Effector CD8-positive, alpha-beta T cell (primary cell): ENCODE data around the gene TEX19.

ENCODE experiments used
- DNase-seq: peaks from one replicate; lab custom pipeline; 2025; lab: John Stamatoyannopoulos, UW
- total RNA-seq, 4 experiments: gene quantifications; one replicate each; lab custom pipeline; 2026; lab: John Stamatoyannopoulos, UW

TEX19 gene, protein sequence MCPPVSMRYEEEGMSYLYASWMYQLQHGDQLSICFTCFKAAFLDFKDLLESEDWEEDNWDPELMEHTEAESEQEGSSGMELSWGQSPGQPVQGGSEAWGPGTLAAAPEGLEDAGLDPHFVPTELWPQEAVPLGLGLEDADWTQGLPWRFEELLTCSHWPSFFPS
- 0 to 1.2 (median 0.09) reads per million in 4 experiments for total RNA-seq

DNA sequence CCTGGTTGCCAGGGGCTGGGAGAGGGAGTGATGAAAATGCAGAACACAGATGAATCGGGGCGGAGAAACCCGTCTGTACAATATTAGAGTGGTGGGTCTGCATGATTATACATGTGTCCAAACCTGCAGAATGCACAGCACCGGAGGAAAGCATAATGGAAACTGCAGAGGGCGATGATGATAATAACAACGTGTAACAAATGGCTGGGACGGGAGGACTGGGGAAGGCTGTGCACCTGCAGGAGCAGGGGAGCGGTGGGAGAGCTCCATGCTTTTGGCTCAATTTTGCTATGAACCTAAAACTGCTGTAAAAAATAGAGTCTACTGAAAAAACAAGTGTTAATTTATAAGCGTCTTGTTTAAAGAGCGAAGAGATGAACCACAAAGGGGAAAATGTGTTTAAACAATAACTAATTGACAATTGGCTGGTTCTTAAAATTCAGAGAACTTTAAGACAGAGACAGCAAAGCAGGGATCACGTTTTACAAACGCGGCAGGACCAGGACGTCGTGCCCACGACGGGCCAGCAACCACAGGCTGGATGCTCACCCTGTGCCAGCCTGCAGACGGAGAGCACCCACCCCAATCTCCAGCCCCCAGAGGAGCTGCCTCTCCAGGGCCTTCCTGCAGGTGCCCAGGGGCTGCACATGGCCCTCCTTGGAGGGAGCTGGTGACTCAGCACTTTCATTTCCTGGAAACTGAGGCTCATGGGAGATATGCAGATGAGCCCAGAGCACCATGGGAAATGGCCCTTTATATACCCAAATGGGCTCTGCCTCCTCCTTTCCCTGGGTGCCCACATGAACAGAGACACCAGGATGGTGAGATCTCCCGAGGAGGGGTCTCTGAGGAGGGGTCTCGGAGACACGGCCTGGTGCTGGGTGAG is at the start of gene TEX19:
TSS of gene TEX19 (plus strand) at position 783 of the 886 bp plus-strand sequence. CDS start 2,904 bp downstream, outside the sequence.
- DNase-seq: no peak

DNA sequence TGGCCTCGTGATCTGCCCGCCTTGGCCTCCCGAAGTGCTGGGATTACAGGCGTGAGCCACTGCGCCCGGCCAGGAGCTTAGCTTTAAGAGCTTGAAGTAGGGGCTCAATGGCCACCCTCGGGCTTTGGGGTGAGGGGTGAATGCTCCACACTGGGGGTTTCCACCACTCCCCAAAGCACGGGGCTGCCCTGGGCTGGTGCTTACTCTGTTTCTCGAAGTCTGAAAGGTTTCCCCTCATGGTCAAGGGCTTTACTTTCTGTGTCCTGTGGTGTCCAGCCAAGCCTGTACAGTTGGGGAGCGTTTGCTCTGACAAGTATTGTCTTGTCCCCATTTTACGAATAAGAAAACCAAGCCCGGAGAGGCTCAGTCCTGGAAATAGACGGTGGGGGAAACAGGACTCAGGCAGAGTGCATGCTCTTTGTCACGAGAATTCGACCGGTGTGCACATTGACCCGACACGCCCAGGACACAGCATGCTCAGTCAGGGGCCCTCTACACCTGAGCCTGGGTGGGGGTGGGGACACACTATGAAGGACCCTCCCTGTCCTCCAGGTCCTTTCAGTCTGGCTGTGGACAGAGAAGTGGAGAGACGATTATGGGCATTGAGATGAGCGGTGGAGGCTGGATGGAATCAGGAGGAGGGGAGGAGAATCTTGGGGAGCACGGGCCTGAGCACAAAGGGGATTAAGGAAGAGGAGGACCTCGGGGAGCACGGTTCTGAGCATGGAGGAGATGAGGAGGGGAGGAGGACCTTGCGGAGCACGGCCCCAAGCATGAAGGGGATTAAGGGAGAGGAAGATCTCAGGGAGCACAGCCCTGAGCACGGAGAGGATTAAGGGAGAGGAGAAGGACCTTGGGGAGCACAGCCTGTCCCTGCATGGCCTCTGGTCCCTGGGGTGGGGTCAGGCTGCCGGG is 49.1 kb upstream of the TEX19 start:
- DNase-seq: no peak

DNA sequence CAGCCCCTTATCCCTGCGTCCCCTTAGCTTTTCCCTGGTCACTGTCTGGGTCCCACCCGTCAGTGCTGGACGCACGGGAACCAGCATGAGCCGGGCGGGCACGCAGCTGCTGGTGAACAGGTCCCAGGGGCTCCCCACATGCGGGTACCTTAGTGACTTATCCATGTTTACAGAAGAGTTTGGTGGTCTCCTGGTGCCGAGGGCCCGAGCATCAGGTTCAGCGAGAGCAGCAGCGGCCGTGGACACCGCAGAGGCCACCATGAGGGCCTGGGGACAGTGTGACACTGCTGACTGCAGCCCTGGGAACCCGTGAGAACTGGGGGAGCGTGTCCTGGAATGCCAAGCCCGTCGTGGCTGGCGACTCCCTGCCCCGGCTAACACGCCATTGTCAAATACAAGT is 48.2 kb upstream of the TEX19 start:
- no peak for DNase-seq

GRCh38 chr17:82311971-82312370 is 47.1 kb upstream of the TEX19 start:
- DNase-seq: no peak

DNA sequence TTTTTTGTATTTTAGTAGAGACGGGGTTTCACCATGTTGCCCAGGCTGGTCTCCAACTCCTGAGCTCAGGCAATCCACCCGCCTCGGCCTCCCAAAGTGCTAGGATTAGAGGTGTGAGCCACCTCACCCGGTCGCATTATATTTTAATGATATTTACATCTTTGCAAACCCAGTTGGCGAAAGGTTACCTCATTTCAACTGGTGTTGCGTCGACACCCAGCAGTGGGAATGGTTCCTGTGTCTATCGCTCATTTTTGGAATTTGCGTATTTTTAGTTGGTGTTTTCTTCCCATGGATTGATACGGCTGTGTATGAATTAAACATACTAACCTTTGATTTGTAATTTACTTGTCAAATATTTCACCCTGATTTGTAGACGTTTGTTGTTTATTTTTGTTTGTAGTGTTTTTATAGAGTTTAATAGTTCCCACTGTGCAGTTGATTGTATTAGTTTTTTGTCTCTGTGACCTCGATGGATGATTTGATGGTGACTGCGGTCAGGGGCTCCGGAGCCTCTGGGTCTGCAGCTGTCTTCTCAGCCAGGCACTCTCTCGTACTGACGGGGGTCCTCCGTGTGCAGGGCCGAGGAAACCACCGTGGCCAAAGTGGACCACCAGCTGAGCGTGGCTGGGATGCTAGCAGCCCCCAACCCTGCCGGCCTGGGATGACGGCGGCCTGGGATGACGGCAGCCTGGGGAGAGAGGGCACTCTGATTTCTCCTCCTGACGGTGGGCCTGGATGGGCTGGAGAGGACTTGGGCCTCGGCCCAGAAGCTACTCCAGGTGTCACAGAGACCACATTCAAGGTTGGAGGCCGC is 45.6 kb upstream of the TEX19 start:
- DNase-seq: no peak

GRCh38 chr17:82314012-82314726 is 44.9 kb upstream of the TEX19 start:
- DNase-seq: no peak

GRCh38 chr17:82314727-82315605 is 44.1 kb upstream of the TEX19 start:
- DNase-seq: no peak

DNA sequence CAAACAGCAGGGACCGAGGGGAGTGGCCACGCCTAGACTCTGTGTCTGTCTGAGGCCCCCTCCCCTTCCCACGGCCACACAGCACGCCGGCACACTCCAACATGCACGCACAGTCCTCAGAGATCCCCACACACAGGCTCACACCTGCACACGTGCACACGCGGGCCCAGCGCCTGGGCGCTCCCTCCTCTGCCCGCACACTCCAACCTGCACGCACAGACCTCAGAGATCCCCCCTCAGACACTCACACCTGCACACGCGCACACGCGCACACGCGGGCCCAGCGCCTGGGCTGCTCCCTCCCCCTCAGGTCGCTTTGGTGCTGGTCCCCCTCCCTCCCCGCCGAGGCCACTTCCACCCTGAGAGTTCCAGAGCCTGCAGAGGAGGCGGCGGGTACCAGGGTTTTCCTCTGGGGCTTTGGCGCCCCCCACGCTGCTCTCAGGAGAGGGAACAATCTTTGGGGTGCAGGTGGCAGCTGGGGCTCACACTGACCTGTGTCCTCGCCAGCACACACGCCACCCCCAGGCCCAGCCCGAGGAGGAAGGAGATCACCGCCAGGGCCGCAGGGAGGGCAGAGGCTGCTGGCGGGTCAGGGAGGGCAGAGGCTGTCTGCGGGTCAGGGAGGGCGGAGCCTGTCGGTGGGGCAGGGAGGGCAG is 43.2 kb upstream of the TEX19 start:
- peak; percentile 36 for DNase-seq

GRCh38 chr17:82316651-82317393 is 42.2 kb upstream of the TEX19 start:
- no peak for DNase-seq

- peak; percentile 53 for DNase-seq
Measured at GRCh38 chr17:82317394-82318168, 41.5 kb upstream of the TEX19 start, which contains the start of gene CD7. Gene CD7 (minus strand): TSS chr17:82317608. CDS start chr17:82317495, 113 bp downstream.

DNA sequence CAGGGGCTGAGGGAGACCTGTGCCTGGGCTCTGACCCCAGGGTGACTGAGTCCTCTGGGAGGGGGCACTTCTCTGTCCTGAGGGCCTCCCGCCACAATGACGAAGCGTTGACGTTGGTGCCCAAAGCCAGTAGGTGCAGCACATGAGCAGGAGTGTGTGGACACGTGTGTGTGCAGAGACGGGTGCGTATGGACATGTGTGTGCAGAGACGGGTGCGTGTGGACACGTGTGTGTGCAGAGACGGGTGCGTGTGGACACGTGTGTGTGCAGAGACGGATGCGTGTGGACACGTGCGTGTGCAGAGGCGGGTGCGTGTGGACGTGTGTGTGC is 40.9 kb upstream of the TEX19 start:
- no peak for DNase-seq

GRCh38 chr17:82318772-82319606 is 40.1 kb upstream of the TEX19 start:
- no peak for DNase-seq

DNA sequence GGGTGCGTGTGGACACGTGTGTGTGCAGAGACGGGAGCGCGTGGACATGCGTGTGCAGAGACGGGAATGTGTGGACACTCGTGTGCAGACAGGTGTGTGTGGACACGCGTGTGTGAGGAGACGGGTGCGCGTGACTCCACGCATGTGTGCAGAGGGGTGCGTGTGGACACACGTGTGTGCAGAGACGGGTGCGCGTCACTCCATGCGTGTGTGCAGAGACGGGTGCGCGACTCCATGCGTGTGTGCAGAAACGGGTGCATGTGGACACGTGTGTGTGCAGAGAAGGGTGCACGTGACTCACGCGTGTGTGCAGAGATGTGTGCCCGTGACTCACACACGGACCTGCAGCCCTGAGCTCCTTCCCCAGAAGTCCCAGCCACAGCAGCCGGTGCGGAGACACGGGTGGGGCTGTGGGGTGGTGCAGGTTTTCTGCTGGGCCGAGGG is 39.4 kb upstream of the TEX19 start:
- DNase-seq: no peak

- DNase-seq: no peak
Measured at GRCh38 chr17:82320140-82320840, 38.8 kb upstream of the TEX19 start.

GRCh38 chr17:82320956-82321927 is 37.8 kb upstream of the TEX19 start:
- peak; percentile 79 for DNase-seq
